IMR-90 (cell line): Measurements from ENCODE around the gene TAF3. TPM values are rescaled to one million over a fixed set of nuclear protein-coding genes. Genes with fewer than 3 reads are reported as not detected.

Experiments
- ATAC-seq: fragments of 200-7000 bp; cut with Tn5 transposase; 2 replicates; pipeline ENCODE4 v1.9.1; 2020; ENCODE audit warnings: low read depth, mild to moderate bottlenecking, moderate library complexity
- BruUV-seq: library from RNA; stranded (reverse); fragments of 400-500 nt; replicated peaks from 2 replicates; lab custom pipeline; 2021; lab: Mats Ljungman, UMichigan
- CTCF ChIA-PET: fragments of 300-600 bp; formaldehyde crosslinking; extraction: SDS; loops from one replicate; lab custom pipeline; 2021; ENCODE audit warnings: antibody characterized with exemption; lab: Yijun Ruan, JAX
- POLR2A ChIA-PET: fragments of 300-600 bp; sonication (Branson Sonifier 250); formaldehyde crosslinking; loops from one replicate; lab custom pipeline; 2022; ENCODE audit warnings: antibody characterized with exemption; ENCODE audit not compliant: unreplicated experiment; lab: Charles Lee
- DNase-seq: peaks from one replicate; pipeline ENCODE4 v3.0.0; 2013
- H2AFZ ChIP-seq: replicated peaks from 2 replicates; pipeline ENCODE3; 2013; ENCODE audit warnings: low read length, mild to moderate bottlenecking; ENCODE audit not compliant: poor library complexity
- H2AK5ac ChIP-seq: 2 replicates; pipeline ENCODE4 v1.6.1; 2013; ENCODE audit warnings: low read depth, low read length, inconsistent platforms
- H2AK9ac ChIP-seq: replicated peaks from 2 replicates; pipeline ENCODE3; 2013; ENCODE audit warnings: mild to moderate bottlenecking, low read depth, low read length, moderate library complexity; ENCODE audit not compliant: poor library complexity
- H2BK120ac ChIP-seq: 2 replicates; pipeline ENCODE4 v1.6.1; 2013; ENCODE audit warnings: low read depth, low read length, inconsistent platforms
- H2BK15ac ChIP-seq: 3 replicates; pipeline ENCODE4 v1.6.1; 2013; ENCODE audit warnings: low read depth, low read length, inconsistent platforms
- H2BK20ac ChIP-seq: 2 replicates; pipeline ENCODE4 v1.6.1; 2013; ENCODE audit warnings: low read depth, mild to moderate bottlenecking, inconsistent platforms, low read length, moderate library complexity
- H2BK5ac ChIP-seq: 2 replicates; pipeline ENCODE4 v1.6.1; 2013; ENCODE audit warnings: mild to moderate bottlenecking, low read depth, low read length, inconsistent platforms; ENCODE audit not compliant: poor library complexity, severe bottlenecking
- H3K14ac ChIP-seq: replicated peaks from 2 replicates; pipeline ENCODE4 v1.6.1; 2013; ENCODE audit warnings: low read depth, low read length, inconsistent platforms
- H3K18ac ChIP-seq: 2 replicates; pipeline ENCODE4 v1.6.1; 2013; ENCODE audit warnings: low read depth, low read length, control low read depth
- H3K23ac ChIP-seq: 2 replicates; pipeline ENCODE4 v1.6.1; 2013; ENCODE audit warnings: low read depth, low read length, inconsistent platforms
- H3K27ac ChIP-seq: 2 replicates; pipeline ENCODE4 v1.5.1; 2013; ENCODE audit warnings: mild to moderate bottlenecking, control low read depth, low read length; ENCODE audit not compliant: insufficient read depth
- H3K27me3 ChIP-seq: 2 replicates; pipeline ENCODE4 v1.6.1; 2013; ENCODE audit warnings: low read length; ENCODE audit not compliant: control insufficient read depth, insufficient read depth
- H3K36me3 ChIP-seq: 2 replicates; pipeline ENCODE4 v1.6.1; 2013; ENCODE audit warnings: low read length, mixed read lengths; ENCODE audit not compliant: control insufficient read depth, insufficient read depth
- H3K4ac ChIP-seq: 2 replicates; pipeline ENCODE4 v1.6.1; 2013; ENCODE audit warnings: low read depth, low read length, inconsistent platforms
- H3K4me1 ChIP-seq: 2 replicates; pipeline ENCODE4 v1.6.1; 2013; ENCODE audit warnings: low read length, mixed read lengths; ENCODE audit not compliant: control insufficient read depth, insufficient read depth
- H3K4me2 ChIP-seq: 2 replicates; pipeline ENCODE4 v1.6.1; 2013; ENCODE audit warnings: low read depth, mild to moderate bottlenecking, control low read depth, low read length, moderate library complexity
- H3K4me3 ChIP-seq: 2 replicates; pipeline ENCODE4 v1.5.1; 2013; ENCODE audit warnings: low read depth, mild to moderate bottlenecking, control low read depth, low read length, moderate library complexity; ENCODE audit not compliant: insufficient read depth
- H3K56ac ChIP-seq: 2 replicates; pipeline ENCODE4 v1.6.1; 2013; ENCODE audit warnings: low read length, inconsistent platforms; ENCODE audit not compliant: insufficient read depth; ENCODE audit errors: extremely low read depth
- H3K79me1 ChIP-seq, 2 experiments: 2 replicates each; pipeline ENCODE4 v1.6.1; 2013; ENCODE audit warnings: low read length in 2 of 2, inconsistent platforms in 1 of 2, low read depth in 1 of 2
- H3K9ac ChIP-seq: 2 replicates; pipeline ENCODE4 v1.6.1; 2013; ENCODE audit warnings: low read depth, low read length, control low read depth
- H3K9me1 ChIP-seq: 2 replicates; pipeline ENCODE4 v1.6.1; 2013; ENCODE audit warnings: low read length, inconsistent platforms; ENCODE audit not compliant: insufficient read depth
- H3K9me3 ChIP-seq: 2 replicates; pipeline ENCODE4 v1.6.1; 2013; ENCODE audit warnings: low read length; ENCODE audit not compliant: control insufficient read depth, insufficient read depth
- H4K20me1 ChIP-seq: 2 replicates; pipeline ENCODE4 v1.6.1; 2013; ENCODE audit warnings: low read length, inconsistent platforms; ENCODE audit not compliant: insufficient read depth
- H4K5ac ChIP-seq: 2 replicates; pipeline ENCODE4 v1.6.1; 2013; ENCODE audit warnings: mild to moderate bottlenecking, low read depth, low read length, control low read depth
- H4K8ac ChIP-seq, 2 experiments: 2 replicates each; pipeline ENCODE4 v1.6.1; 2013; ENCODE audit warnings: low read depth in 2 of 2, low read length in 2 of 2, control low read depth in 1 of 2, inconsistent platforms in 1 of 2
- H4K91ac ChIP-seq: 2 replicates; pipeline ENCODE4 v1.6.1; 2013; ENCODE audit warnings: low read depth, low read length, inconsistent platforms; ENCODE audit not compliant: insufficient read depth
- CHD1 ChIP-seq: IDR thresholded peaks from 2 replicates; pipeline ENCODE4 v1.6.1; 2012; ENCODE audit warnings: low read depth, low read length, improper control_type of control experiment
- MAFK ChIP-seq: IDR thresholded peaks from 2 replicates; pipeline ENCODE4 v1.6.1; 2012; ENCODE audit warnings: low read depth, low read length, improper control_type of control experiment
- MAZ ChIP-seq: IDR thresholded peaks from 2 replicates; pipeline ENCODE4 v1.6.1; 2012; ENCODE audit warnings: low read depth, mild to moderate bottlenecking, low read length, improper control_type of control experiment, moderate library complexity, borderline replicate concordance
- MXI1 ChIP-seq: IDR thresholded peaks from 2 replicates; pipeline ENCODE4 v1.6.1; 2012; ENCODE audit warnings: low read depth, mild to moderate bottlenecking, low read length, moderate library complexity, borderline replicate concordance
- NFE2L2 ChIP-seq: fragments of 150-350 bp; IDR thresholded peaks from 2 replicates; pipeline ENCODE4 v1.6.1; 2016; ENCODE audit warnings: low read depth, mild to moderate bottlenecking, low read length
- POLR2A ChIP-seq: IDR thresholded peaks from 2 replicates; pipeline ENCODE4 v1.6.1; 2012; ENCODE audit warnings: mild to moderate bottlenecking, low read depth, low read length
- RAD21 ChIP-seq: IDR thresholded peaks from 2 replicates; pipeline ENCODE4 v1.6.1; 2012; ENCODE audit warnings: low read length, improper control_type of control experiment
- RCOR1 ChIP-seq: IDR thresholded peaks from 2 replicates; pipeline ENCODE4 v1.6.1; 2012; ENCODE audit warnings: mild to moderate bottlenecking, low read length, improper control_type of control experiment; ENCODE audit not compliant: insufficient replicate concordance
- RFX5 ChIP-seq: IDR thresholded peaks from 2 replicates; pipeline ENCODE4 v1.8.0; 2012; ENCODE audit warnings: low read depth, mild to moderate bottlenecking, low read length, moderate library complexity
- SMC3 ChIP-seq: fragments of 150-350 bp; IDR thresholded peaks from 2 replicates; pipeline ENCODE4 v1.6.1; 2016; ENCODE audit warnings: low read depth, mild to moderate bottlenecking, antibody characterized with exemption, low read length, moderate library complexity
- WGBS, 2 experiments: methylation state at CpG; one replicate each; pipeline versions ENCODE4 v1.1.5 to v1.1.7; 2013; ENCODE audit warnings: missing lambda C conversion rate in 2 of 2; ENCODE audit not compliant: insufficient read length in 1 of 2; ENCODE audit errors: extremely low coverage in 2 of 2; 5-methylcytosine and 5-hydroxymethylcytosine counted together
- dilution Hi-C: fragments of 300-500 bp; cut with HindIII; formaldehyde crosslinking; loops from one replicate; pipeline ENCODE4 v1.14.3; 2018; ENCODE audit warnings: low sequenced_read_pairs; ENCODE audit not compliant: unreplicated experiment
- in situ Hi-C: fragments of 300-500 bp; cut with MboI; formaldehyde crosslinking; loops from 3 replicates; pipeline ENCODE4 v1.14.3; 2019; ENCODE audit warnings: low sequenced_read_pairs, inconsistent platforms, mixed read lengths
- intact Hi-C: fragments of 100-400 bp; cut with micrococcal nuclease; formaldehyde crosslinking; loops from 2 replicates; pipeline ENCODE4 v1.10.0; 2022
- polyA plus RNA-seq, 3 experiments: library from polyadenylated mRNA; depleted of rRNA; stranded (reverse); fragments of >200 nt; gene quantifications; 2 replicates each; pipeline ENCODE4 v1.2.3, GENCODE V29; 2012; ENCODE audit warnings: low replicate concordance in 1 of 3
- total RNA-seq: library from RNA; depleted of rRNA; stranded (reverse); fragments of >200 nt; gene quantifications from 2 replicates; pipeline ENCODE4 v1.2.3, GENCODE V29; 2012
- TF ChIP-seq, protein P1 (sequence below): fragments of 150-350 bp; IDR thresholded peaks from 2 replicates; pipeline ENCODE4 v1.6.1; 2017; ENCODE audit warnings: mild to moderate bottlenecking, antibody characterized with exemption, low read length, low read depth
- TF ChIP-seq, protein P2 (sequence below): conservative IDR thresholded peaks from 2 replicates; pipeline ENCODE4 v1.5.1; 2012; ENCODE audit warnings: mild to moderate bottlenecking, low read depth, low read length, improper control_type of control experiment
- TF ChIP-seq, protein P3 (sequence below): fragments of 150-350 bp; IDR thresholded peaks from 2 replicates; pipeline ENCODE4 v1.6.1; 2016; ENCODE audit warnings: low read depth, mild to moderate bottlenecking, low read length, moderate library complexity, borderline replicate concordance

The TAF3 gene
- total and polyA plus RNA-seq, 2 of the 4 experiments (the other 2 are of a cell fraction): 1.4 to 2.3 TPM

DNA sequence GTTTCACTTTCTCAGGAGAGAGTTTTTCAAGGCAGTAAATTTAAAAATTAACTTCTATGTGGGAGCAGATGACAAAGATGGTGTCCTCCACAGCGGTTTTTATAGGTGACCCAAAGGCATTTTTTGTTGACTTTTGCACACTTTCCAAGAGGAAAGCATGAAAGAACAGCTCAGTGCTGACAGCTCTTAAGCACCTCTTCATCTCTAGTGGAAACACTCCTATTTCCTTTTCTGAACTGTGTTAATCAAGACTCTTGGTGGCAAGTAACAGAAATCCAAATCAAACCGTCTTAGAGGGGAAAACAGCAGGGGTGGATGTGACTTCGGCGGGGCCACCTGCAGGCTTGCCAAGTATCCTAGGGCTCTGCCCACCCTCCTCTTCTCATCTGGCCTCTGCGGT lies 164.4 kb downstream of the TAF3 start:
- ATAC-seq (no peak), DNase-seq (no peak)
- Histone ChIP-seq H2AK5ac (no peak overlapping the region), H3K79me1 (no peaks in the 10 kb centered on the region), H3K4me2 (no peak overlapping the region), H3K4me1 (peaks cover 2% of the 10 kb centered on the region), H3K23ac (no peak overlapping the region), H4K91ac (no peak overlapping the region), H3K9me3 (no peaks in the 10 kb centered on the region), H2BK120ac (no peak overlapping the region), H3K4me3 (no peak overlapping the region), H4K8ac (no peak overlapping the region), H3K18ac (no peak overlapping the region), H3K9ac (no peak overlapping the region), H3K56ac (no peak overlapping the region), H4K20me1 (no peaks in the 10 kb centered on the region), H3K4ac (no peak overlapping the region), H3K14ac (no peak overlapping the region), H3K36me3 (no peaks in the 10 kb centered on the region), H3K9me1 (no peaks in the 10 kb centered on the region; the same call in 1 of the 2 replicates), H2BK20ac (no peak overlapping the region), H2BK5ac (no peak overlapping the region), H2AFZ (no peak overlapping the region), H2BK15ac (no peak overlapping the region), H3K27ac (no peak overlapping the region), H3K27me3 (no peaks in the 10 kb centered on the region), H2AK9ac (no peak overlapping the region), H4K5ac (no peak overlapping the region)
- in situ Hi-C loops (no loop called here), dilution Hi-C loops (no loop called here), intact Hi-C loops (no loop called here)
- 100% methylated on average over 1 of the region's 5 CpGs; no CpG with 5 or more reads in 1 of the 2 experiments for WGBS, 2 experiments
- no TSS peak for BruUV-seq
- CTCF ChIA-PET: no interaction called here
- no peak for TF ChIP-seq NFE2L2
- no peak for TF ChIP-seq SMC3
- TF ChIP-seq, protein P1, sequence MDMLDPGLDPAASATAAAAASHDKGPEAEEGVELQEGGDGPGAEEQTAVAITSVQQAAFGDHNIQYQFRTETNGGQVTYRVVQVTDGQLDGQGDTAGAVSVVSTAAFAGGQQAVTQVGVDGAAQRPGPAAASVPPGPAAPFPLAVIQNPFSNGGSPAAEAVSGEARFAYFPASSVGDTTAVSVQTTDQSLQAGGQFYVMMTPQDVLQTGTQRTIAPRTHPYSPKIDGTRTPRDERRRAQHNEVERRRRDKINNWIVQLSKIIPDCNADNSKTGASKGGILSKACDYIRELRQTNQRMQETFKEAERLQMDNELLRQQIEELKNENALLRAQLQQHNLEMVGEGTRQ: no peak
- TF ChIP-seq RCOR1: no peak
- TF ChIP-seq MXI1: no peak
- TF ChIP-seq POLR2A: no peak
- TF ChIP-seq MAZ: no peak
- no peak for TF ChIP-seq RAD21
- TF ChIP-seq, protein P2, sequence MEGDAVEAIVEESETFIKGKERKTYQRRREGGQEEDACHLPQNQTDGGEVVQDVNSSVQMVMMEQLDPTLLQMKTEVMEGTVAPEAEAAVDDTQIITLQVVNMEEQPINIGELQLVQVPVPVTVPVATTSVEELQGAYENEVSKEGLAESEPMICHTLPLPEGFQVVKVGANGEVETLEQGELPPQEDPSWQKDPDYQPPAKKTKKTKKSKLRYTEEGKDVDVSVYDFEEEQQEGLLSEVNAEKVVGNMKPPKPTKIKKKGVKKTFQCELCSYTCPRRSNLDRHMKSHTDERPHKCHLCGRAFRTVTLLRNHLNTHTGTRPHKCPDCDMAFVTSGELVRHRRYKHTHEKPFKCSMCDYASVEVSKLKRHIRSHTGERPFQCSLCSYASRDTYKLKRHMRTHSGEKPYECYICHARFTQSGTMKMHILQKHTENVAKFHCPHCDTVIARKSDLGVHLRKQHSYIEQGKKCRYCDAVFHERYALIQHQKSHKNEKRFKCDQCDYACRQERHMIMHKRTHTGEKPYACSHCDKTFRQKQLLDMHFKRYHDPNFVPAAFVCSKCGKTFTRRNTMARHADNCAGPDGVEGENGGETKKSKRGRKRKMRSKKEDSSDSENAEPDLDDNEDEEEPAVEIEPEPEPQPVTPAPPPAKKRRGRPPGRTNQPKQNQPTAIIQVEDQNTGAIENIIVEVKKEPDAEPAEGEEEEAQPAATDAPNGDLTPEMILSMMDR: no peak
- TF ChIP-seq MAFK: no peak
- TF ChIP-seq CHD1: no peak
- TF ChIP-seq, protein P3, sequence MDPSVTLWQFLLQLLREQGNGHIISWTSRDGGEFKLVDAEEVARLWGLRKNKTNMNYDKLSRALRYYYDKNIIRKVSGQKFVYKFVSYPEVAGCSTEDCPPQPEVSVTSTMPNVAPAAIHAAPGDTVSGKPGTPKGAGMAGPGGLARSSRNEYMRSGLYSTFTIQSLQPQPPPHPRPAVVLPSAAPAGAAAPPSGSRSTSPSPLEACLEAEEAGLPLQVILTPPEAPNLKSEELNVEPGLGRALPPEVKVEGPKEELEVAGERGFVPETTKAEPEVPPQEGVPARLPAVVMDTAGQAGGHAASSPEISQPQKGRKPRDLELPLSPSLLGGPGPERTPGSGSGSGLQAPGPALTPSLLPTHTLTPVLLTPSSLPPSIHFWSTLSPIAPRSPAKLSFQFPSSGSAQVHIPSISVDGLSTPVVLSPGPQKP: no peak
- TF ChIP-seq RFX5: no peak
- POLR2A ChIA-PET: no interaction called here
